GM10248 (cell line): ENCODE results near the gene PLA2G4C.
"Not testable (repeated sequence)": the region's sequence is repeated elsewhere in the genome, so short reads cannot be mapped to it uniquely, and the experiment has no call there.

Experiments used
- CTCF ChIA-PET: fragments of 300-600 bp; sonication (Branson Sonifier 250); formaldehyde crosslinking; extraction: SDS; loops from one replicate; lab custom pipeline; 2021; ENCODE audit warnings: antibody characterized with exemption; lab: Yijun Ruan, JAX
- POLR2A ChIA-PET: fragments of 350-650 bp; sonication (Branson Sonifier 250); formaldehyde crosslinking; extraction: SDS; loops from one replicate; lab custom pipeline; 2020; ENCODE audit warnings: antibody characterized with exemption; lab: Yijun Ruan, JAX
- DNase-seq: peaks from one replicate; pipeline ENCODE4 v3.0.0; 2012; ENCODE audit errors: extremely low spot score
- CTCF ChIP-seq: IDR thresholded peaks from 2 replicates; pipeline ENCODE4 v1.5.1; 2012; ENCODE audit warnings: mild to moderate bottlenecking, low read depth; ENCODE audit errors: extremely low read depth, missing control alignments, control extremely low read depth

The PLA2G4C gene

DNA sequence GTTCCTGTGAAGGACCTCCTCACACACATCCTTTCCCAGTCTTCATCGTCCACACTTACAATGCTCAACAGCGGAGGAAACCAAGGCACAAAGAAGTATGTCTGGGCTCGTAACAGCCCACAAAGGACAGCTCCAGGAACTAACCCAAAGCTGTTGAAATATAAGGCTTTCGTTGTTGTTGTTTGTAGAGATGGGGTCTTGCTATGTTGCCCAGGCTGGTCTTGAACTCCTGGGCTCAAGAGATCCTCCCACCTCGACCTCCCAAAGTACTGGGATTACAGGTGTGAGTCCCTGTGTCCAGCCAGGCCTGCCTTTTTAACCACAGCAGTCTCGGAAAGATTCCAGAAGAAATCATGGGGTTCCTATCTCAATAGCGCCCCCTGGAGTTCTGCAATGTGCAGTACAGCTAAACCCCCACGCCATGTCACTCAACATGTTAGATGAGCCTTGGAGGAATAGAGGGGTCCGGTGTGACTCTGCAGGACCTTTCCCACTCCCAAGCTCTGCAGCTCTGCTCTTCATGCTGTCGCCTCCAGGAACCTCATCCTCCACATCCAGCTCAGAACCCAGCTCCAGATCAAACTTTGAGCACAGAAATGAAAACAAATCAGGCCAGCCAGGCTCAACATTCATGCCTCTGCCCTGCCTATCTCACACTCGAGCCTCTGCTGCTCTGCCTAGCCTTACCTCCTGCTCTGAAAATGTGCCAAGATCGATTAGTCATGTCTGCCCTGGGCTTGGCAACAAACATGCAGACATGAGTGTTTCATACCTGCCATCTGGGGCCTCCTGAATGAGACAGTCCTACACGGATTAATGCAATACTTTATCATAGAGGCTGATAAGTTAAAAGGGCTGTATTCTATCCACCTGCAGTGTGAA lies 7.5 kb downstream of the PLA2G4C start:
- no peak for DNase-seq
- ChIA-PET CTCF (interaction anchor here (0.7 to 3.1 kb wide), 11 partner anchors 8 to 139 kb away, joined by 3 to 14 read pairs (median 4); partner anchors contain the start of gene PLA2G4C), POLR2A (interaction anchor here (0.5 kb wide), 1 partner anchor 390 kb away, joined by 4 read pairs; no protein-coding TSS in a partner anchor)
- peak; percentile 56 for TF ChIP-seq CTCF

GRCh38 chr19:48095612-48096175 lies 14.9 kb downstream of the PLA2G4C start:
- CTCF ChIA-PET, result interaction anchor here (1.1 kb wide), 1 partner anchor 12 kb away, joined by 7 read pairs; no protein-coding TSS in a partner anchor
- DNase-seq, result no peak

GRCh38 chr19:48094855-48095203 lies 15.8 kb downstream of the PLA2G4C start:
- POLR2A ChIA-PET, result interaction anchor here (0.6 kb wide), 1 partner anchor 31 kb away, joined by 3 read pairs; no protein-coding TSS in a partner anchor
- CTCF ChIA-PET, result interaction anchor here (0.9 to 1.1 kb wide), 2 partner anchors 11 to 13 kb away, joined by 3 to 7 read pairs; no protein-coding TSS in a partner anchor

More at GRCh38 chr19:48095612-48096175, 14.9 kb downstream of the PLA2G4C start:
- no peak for TF ChIP-seq CTCF
- POLR2A ChIA-PET, result no interaction called here

GRCh38 chr19:48094129-48094854 lies 16.3 kb downstream of the PLA2G4C start:
- ChIA-PET CTCF (interaction anchor here (0.9 to 1.1 kb wide), 2 partner anchors 11 to 13 kb away, joined by 3 to 7 read pairs; no protein-coding TSS in a partner anchor), POLR2A (interaction anchor here (0.6 kb wide), 1 partner anchor 32 kb away, joined by 3 read pairs; no protein-coding TSS in a partner anchor)
- DNase-seq, result no peak
- no peak for TF ChIP-seq CTCF

More at GRCh38 chr19:48094855-48095203, 15.8 kb downstream of the PLA2G4C start:
- no peak for TF ChIP-seq CTCF
- no peak for DNase-seq

DNA sequence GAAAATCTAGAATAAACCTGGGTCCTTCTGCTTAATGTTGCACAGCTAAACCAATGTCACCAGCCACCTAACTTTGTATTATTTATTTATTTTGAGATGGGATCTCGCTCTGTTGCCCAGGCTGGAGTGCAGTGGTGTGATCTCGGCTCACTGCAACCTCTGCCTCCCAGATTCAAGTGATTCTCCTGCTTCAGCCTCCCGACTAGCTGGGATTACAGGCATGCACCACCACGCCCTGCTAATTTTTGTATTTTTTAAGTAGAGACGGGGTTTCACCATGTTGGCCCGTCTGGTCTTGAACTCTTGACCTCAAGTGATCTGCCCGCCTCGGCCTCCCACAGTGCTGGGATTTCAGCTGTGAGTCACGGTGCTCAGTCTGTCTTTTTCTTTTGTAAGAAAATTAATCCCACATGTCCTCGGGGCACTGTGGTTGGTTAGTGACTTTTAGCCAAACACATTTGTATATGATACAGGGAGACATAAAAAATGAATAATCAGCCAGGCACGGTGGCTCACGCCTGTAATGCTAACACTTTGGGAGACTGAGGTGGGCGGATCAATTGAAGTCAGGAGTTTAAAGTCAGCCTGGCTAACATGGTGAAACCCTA lies 19.4 kb downstream of the PLA2G4C start:
- DNase-seq, result not testable (repeated sequence)
- CTCF ChIA-PET, result interaction anchor here (0.8 to 1.6 kb wide), 2 partner anchors 12 to 128 kb away, joined by 3 to 6 read pairs; no protein-coding TSS in a partner anchor
- POLR2A ChIA-PET, result interaction anchor here (0.7 kb wide), 2 partner anchors 226 to 413 kb away, joined by 3 to 4 read pairs; no protein-coding TSS in a partner anchor

GRCh38 chr19:48090281-48090802 lies 20.3 kb downstream of the PLA2G4C start:
- ChIA-PET CTCF (interaction anchor here (0.8 to 1.6 kb wide), 3 partner anchors 13 to 127 kb away, joined by 3 to 6 read pairs (median 3); no protein-coding TSS in a partner anchor), POLR2A (no interaction called here)
- no peak for DNase-seq
- TF ChIP-seq CTCF, result no peak

DNA sequence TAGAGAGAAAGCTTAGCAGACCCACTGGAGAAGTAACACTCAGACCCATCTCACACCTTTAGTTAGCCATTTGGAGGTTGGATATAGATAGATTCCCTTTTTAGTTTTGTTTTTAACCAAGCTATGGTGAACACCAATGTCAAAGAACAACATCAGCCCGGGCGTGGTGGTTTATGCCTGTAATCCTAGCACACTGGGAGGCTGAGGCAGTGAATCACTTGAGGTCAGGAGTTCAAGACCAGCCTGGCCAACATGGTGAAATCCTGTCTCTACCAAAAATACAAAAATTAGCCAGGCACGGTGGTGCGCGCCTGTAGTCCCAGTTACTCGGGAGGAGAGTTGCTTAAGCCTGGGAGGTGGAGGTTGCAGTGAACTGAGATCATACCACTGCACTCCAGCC lies 21.6 kb downstream of the PLA2G4C start:
- CTCF ChIA-PET, POLR2A ChIA-PET, DNase-seq: not testable (repeated sequence)
